H9 (cell line): ENCODE data around the gene GAS6. TPM values are rescaled to one million over a fixed set of nuclear protein-coding genes. Genes with fewer than 3 reads are reported as not detected.

Source experiments
- DNase-seq: peaks from one replicate; pipeline ENCODE4 v3.0.0-alpha.2; 2017
- H2AFZ ChIP-seq: one replicate; pipeline ENCODE4 v1.6.1; 2013; ENCODE audit warnings: mild to moderate bottlenecking, low read length, control low read depth, moderate library complexity
- H2AK5ac ChIP-seq: 2 replicates; pipeline ENCODE4 v1.6.1; 2013; ENCODE audit warnings: low read length, control low read depth, mixed read lengths; ENCODE audit not compliant: insufficient read length
- H2BK120ac ChIP-seq: one replicate; pipeline ENCODE4 v1.6.1; 2013; ENCODE audit warnings: low read depth, mild to moderate bottlenecking, low read length, control low read depth, inconsistent platforms; ENCODE audit not compliant: poor library complexity, severe bottlenecking
- H2BK12ac ChIP-seq: 2 replicates; pipeline ENCODE4 v1.6.1; 2013; ENCODE audit warnings: low read length, control low read depth, mixed read lengths, low read depth; ENCODE audit not compliant: insufficient read length
- H2BK15ac ChIP-seq: 2 replicates; pipeline ENCODE4 v1.6.1; 2013; ENCODE audit warnings: low read depth, low read length, control low read depth
- H2BK20ac ChIP-seq: one replicate; pipeline ENCODE4 v1.6.1; 2013; ENCODE audit warnings: low read depth, mild to moderate bottlenecking, low read length, control low read depth, inconsistent platforms; ENCODE audit not compliant: poor library complexity, severe bottlenecking
- H2BK5ac ChIP-seq: 2 replicates; pipeline ENCODE4 v1.6.1; 2013; ENCODE audit warnings: low read length, control low read depth, mixed read lengths; ENCODE audit not compliant: insufficient read length
- H3K14ac ChIP-seq: 2 replicates; pipeline ENCODE4 v1.6.1; 2013; ENCODE audit warnings: low read length, control low read depth; ENCODE audit not compliant: insufficient read depth
- H3K18ac ChIP-seq: 2 replicates; pipeline ENCODE4 v1.6.1; 2013; ENCODE audit warnings: low read depth, mild to moderate bottlenecking, mixed read lengths, low read length, control low read depth; ENCODE audit not compliant: insufficient read length
- H3K23ac ChIP-seq: 2 replicates; pipeline ENCODE4 v1.6.1; 2013; ENCODE audit warnings: low read length, control low read depth, mixed read lengths, low read depth; ENCODE audit not compliant: insufficient read length
- H3K23me2 ChIP-seq: 2 replicates; pipeline ENCODE4 v1.6.1; 2013; ENCODE audit warnings: low read depth, mild to moderate bottlenecking, mixed read lengths, low read length, control low read depth; ENCODE audit not compliant: insufficient read length, poor library complexity, severe bottlenecking
- H3K27ac ChIP-seq: 2 replicates; pipeline ENCODE4 v1.5.1; 2013; ENCODE audit warnings: low read length, control low read depth, mixed read lengths, low read depth; ENCODE audit not compliant: insufficient read length
- H3K27me3 ChIP-seq: 2 replicates; pipeline ENCODE4 v1.6.1; 2013; ENCODE audit warnings: low read length, control low read depth, inconsistent platforms; ENCODE audit not compliant: insufficient read depth
- H3K4ac ChIP-seq: 2 replicates; pipeline ENCODE4 v1.6.1; 2013; ENCODE audit warnings: low read depth, mild to moderate bottlenecking, control low read depth, inconsistent platforms, low read length, moderate library complexity
- H3K4me1 ChIP-seq: 2 replicates; pipeline ENCODE4 v1.6.1; 2013; ENCODE audit warnings: low read length, control low read depth, inconsistent platforms; ENCODE audit not compliant: insufficient read depth
- H3K4me2 ChIP-seq: 2 replicates; pipeline ENCODE4 v1.6.1; 2013; ENCODE audit warnings: low read length, control low read depth, mixed read lengths; ENCODE audit not compliant: insufficient read length, insufficient read depth
- H3K56ac ChIP-seq: 2 replicates; pipeline ENCODE4 v1.6.1; 2013; ENCODE audit warnings: low read depth, mild to moderate bottlenecking, mixed read lengths, low read length, control low read depth; ENCODE audit not compliant: insufficient read length
- H3K79me1 ChIP-seq: 2 replicates; pipeline ENCODE4 v1.6.1; 2013; ENCODE audit warnings: low read depth, mild to moderate bottlenecking, moderate library complexity, low read length, control low read depth, inconsistent platforms; ENCODE audit not compliant: insufficient read depth, poor library complexity, severe bottlenecking
- H3K79me2 ChIP-seq: 2 replicates; pipeline ENCODE4 v1.6.1; 2013; ENCODE audit warnings: low read length, control low read depth, inconsistent platforms; ENCODE audit not compliant: insufficient read depth
- H3K9ac ChIP-seq: 2 replicates; pipeline ENCODE4 v1.6.1; 2013; ENCODE audit warnings: low read length, control low read depth, mixed read lengths; ENCODE audit not compliant: insufficient read length; ENCODE audit errors: extremely low read depth
- H3K9me3 ChIP-seq: one replicate; pipeline ENCODE4 v1.6.1; 2013; ENCODE audit warnings: low read depth, low read length, inconsistent platforms; ENCODE audit not compliant: control insufficient read depth
- H3T11ph ChIP-seq: one replicate; pipeline ENCODE4 v1.6.1; 2013; ENCODE audit warnings: mild to moderate bottlenecking, low read length, control low read depth, inconsistent platforms
- H4K20me1 ChIP-seq: one replicate; pipeline ENCODE4 v1.6.1; 2013; ENCODE audit not compliant: control insufficient read depth, insufficient read length, insufficient read depth
- H4K5ac ChIP-seq: 2 replicates; pipeline ENCODE4 v1.6.1; 2013; ENCODE audit warnings: low read depth, mild to moderate bottlenecking, mixed read lengths, low read length, control low read depth; ENCODE audit not compliant: insufficient read length
- H4K8ac ChIP-seq: replicated peaks from 2 replicates; pipeline ENCODE4 v1.6.1; 2013; ENCODE audit warnings: low read length, control low read depth, mixed read lengths, low read depth; ENCODE audit not compliant: insufficient read length
- H4K91ac ChIP-seq: 2 replicates; pipeline ENCODE4 v1.6.1; 2013; ENCODE audit warnings: low read depth, mild to moderate bottlenecking, moderate library complexity, mixed read lengths, low read length, control low read depth; ENCODE audit not compliant: insufficient read length
- H3K27ac Mint-ChIP-seq, 3 experiments: 2 replicates in 2 of 3; 3 replicates in 1 of 3; pipeline ENCODE4 v1.8.0; 2020 to 2021; ENCODE audit warnings: mixed read lengths in 3 of 3, mild to moderate bottlenecking in 1 of 3, moderate library complexity in 1 of 3
- H3K27me3 Mint-ChIP-seq: 2 replicates; pipeline ENCODE4 v1.8.0; 2021; ENCODE audit warnings: low read depth, mild to moderate bottlenecking, moderate library complexity, mixed read lengths
- H3K36me3 Mint-ChIP-seq, 3 experiments: 2 replicates in 2 of 3; 3 replicates in 1 of 3; pipeline ENCODE4 v1.8.0; 2020 to 2021; ENCODE audit warnings: low read depth in 3 of 3, mixed read lengths in 3 of 3; ENCODE audit not compliant: insufficient read depth in 1 of 3
- H3K4me1 Mint-ChIP-seq, 2 experiments: 2 replicates each; pipeline ENCODE4 v1.8.0; 2020; ENCODE audit warnings: mixed read lengths in 2 of 2
- H3K4me3 Mint-ChIP-seq, 2 experiments: 2 replicates in 1 of 2; 3 replicates in 1 of 2; pipeline ENCODE4 v1.8.0; 2020 to 2021; ENCODE audit warnings: mild to moderate bottlenecking in 2 of 2, mixed read lengths in 2 of 2, moderate library complexity in 1 of 2
- H3K9me3 Mint-ChIP-seq, 2 experiments: 2 replicates in 1 of 2; 3 replicates in 1 of 2; pipeline ENCODE4 v1.8.0; 2020; ENCODE audit warnings: mild to moderate bottlenecking in 2 of 2, mixed read lengths in 2 of 2, moderate library complexity in 1 of 2
- CTCF ChIP-seq: fragments of 200-600 bp; sonication (generic); conservative IDR thresholded peaks from 3 replicates; pipeline ENCODE4 v1.8.0; 2021; ENCODE audit warnings: antibody characterized with exemption, mild to moderate bottlenecking
- WGBS: extraction: QIAGEN DNeasy Blood & Tissue Kit; methylation state at CpG from one replicate; pipeline ENCODE4 v1.1.7; 2013; ENCODE audit warnings: missing lambda C conversion rate, low lambda C conversion rate, mixed read lengths; ENCODE audit not compliant: insufficient read length; ENCODE audit errors: extremely low coverage; 5-methylcytosine and 5-hydroxymethylcytosine counted together
- total RNA-seq: library from RNA; stranded (reverse); gene quantifications from 2 replicates; pipeline ENCODE4 v1.2.1, GENCODE V29; 2021

Gene GAS6
- total RNA-seq, 1 experiment from 2014 or later = 20.5 TPM

GRCh38 chr13:113838711-113839201, 25.1 kb downstream of the GAS6 start:
- Mint-ChIP-seq H3K4me3 (no peak overlapping the region), H3K4me1 (peaks cover 13 to 18% of the 10 kb centered on the region in 2 experiments), H3K27ac (0 out of 7 replicates have a peak overlapping the region, but pooled peaks of 1 of the 3 experiments have one; percentile 15), H3K36me3 (peaks cover 3 to 25% (median 5%) of the 10 kb centered on the region in 3 experiments; a peak in 6 of 7 replicates), H3K9me3 (no peaks in the 10 kb centered on the region), H3K27me3 (no peaks in the 10 kb centered on the region)
- no peak overlapping the region for H3K56ac ChIP-seq
- no peaks in the 10 kb centered on the region for H3K23me2 ChIP-seq
- no CpG with 5 or more reads among the region's 8 CpGs for WGBS
- H2AK5ac ChIP-seq = no peak overlapping the region
- no peaks in the 10 kb centered on the region for H3K79me1 ChIP-seq
- no peak overlapping the region for H2BK5ac ChIP-seq
- no peak overlapping the region for H3K23ac ChIP-seq
- H3K27ac ChIP-seq = no peak overlapping the region
- H3T11ph ChIP-seq = no peak overlapping the region
- no peaks in the 10 kb centered on the region for H3K9me3 ChIP-seq
- H3K27me3 ChIP-seq = no peaks in the 10 kb centered on the region
- peak overlapping the region; percentile 47 for H4K91ac ChIP-seq
- H3K4me1 ChIP-seq = no peaks in the 10 kb centered on the region
- H3K9ac ChIP-seq = no peak overlapping the region
- no peak for TF ChIP-seq CTCF
- H2BK15ac ChIP-seq = no peak overlapping the region
- H2BK12ac ChIP-seq = no peak overlapping the region
- H3K14ac ChIP-seq = no peak overlapping the region; the same call in 1 of the 2 replicates
- no peaks in the 10 kb centered on the region for H4K20me1 ChIP-seq
- no peak overlapping the region for H4K5ac ChIP-seq
- DNase-seq = no peak
- no peak overlapping the region for H2AFZ ChIP-seq
- no peak overlapping the region for H3K4me2 ChIP-seq
- H3K4ac ChIP-seq = no peak overlapping the region
- H3K18ac ChIP-seq = no peak overlapping the region
- H2BK120ac ChIP-seq = no peak overlapping the region
- no peak overlapping the region for H4K8ac ChIP-seq
- no peaks in the 10 kb centered on the region for H3K79me2 ChIP-seq
- H2BK20ac ChIP-seq = no peak overlapping the region
